Breast epithelium (tissue), 3 donors: ENCODE data around the gene ADAM12.

ENCODE experiments used
- POLR2A ChIP-seq: fragments of 450-650 bp; IDR thresholded peaks from one replicate; pipeline ENCODE4 v1.6.1; 2016; ENCODE audit warnings: antibody characterized with exemption, mild to moderate bottlenecking, moderate library complexity
- POLR2AphosphoS5 ChIP-seq, 3 donors: sonication (generic); formaldehyde crosslinking; IDR thresholded peaks; one replicate each; pipeline ENCODE4 v1.6.1; 2017; ENCODE audit warnings: antibody characterized with exemption in 3 of 3
- TF ChIP-seq, protein P1 (sequence below), 3 donors: fragments of 450-650 bp; IDR thresholded peaks; one replicate each; pipeline ENCODE4 v1.5.1; 2016 to 2017; ENCODE audit warnings: antibody characterized with exemption in 3 of 3, mild to moderate bottlenecking in 3 of 3, moderate library complexity in 3 of 3

DNA sequence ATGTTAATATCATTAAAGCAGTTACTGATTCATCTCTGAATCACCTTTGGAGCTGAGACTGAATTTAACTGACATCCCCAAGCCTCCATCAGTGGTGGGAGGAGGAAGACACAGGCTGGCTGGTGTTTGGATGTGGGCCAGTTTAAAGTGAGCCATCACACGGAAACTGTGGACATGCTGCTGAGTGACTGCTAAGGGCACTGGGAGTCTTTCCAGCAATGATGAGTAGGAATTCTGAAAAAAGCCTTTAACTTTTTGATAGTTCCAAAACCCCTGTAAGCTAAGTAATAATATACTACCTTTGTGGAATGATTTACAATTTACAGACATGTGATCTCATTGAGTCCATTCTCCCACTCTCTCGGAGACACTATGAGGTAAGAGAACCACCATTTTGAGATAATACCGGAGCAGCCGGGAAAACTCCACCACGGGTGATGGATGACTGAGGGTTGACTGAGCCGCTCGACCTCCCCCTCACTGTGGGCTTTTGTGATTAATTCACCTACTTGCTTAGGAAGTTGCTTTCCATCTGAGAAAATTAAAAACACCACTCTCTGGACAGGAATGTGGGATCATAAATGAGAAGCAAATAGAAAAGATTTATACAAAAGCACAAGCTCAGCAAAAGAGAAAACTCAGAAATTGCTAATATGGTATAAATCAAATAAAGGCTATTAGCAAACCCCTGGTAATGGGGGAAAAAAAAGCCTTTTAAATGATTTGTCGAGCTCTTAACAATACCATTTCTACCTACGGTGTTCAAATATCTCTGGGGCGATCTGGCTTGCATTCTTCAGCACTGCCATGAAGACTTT is 297.2 kb downstream of the ADAM12 start:
- TF ChIP-seq, protein P1, sequence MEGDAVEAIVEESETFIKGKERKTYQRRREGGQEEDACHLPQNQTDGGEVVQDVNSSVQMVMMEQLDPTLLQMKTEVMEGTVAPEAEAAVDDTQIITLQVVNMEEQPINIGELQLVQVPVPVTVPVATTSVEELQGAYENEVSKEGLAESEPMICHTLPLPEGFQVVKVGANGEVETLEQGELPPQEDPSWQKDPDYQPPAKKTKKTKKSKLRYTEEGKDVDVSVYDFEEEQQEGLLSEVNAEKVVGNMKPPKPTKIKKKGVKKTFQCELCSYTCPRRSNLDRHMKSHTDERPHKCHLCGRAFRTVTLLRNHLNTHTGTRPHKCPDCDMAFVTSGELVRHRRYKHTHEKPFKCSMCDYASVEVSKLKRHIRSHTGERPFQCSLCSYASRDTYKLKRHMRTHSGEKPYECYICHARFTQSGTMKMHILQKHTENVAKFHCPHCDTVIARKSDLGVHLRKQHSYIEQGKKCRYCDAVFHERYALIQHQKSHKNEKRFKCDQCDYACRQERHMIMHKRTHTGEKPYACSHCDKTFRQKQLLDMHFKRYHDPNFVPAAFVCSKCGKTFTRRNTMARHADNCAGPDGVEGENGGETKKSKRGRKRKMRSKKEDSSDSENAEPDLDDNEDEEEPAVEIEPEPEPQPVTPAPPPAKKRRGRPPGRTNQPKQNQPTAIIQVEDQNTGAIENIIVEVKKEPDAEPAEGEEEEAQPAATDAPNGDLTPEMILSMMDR (IDR thresholded peaks at IDR 0.05): no peak
- TF ChIP-seq POLR2AphosphoS5 (IDR thresholded peaks at IDR 0.05): no peak
- no peak for TF ChIP-seq POLR2A
